Chondrocyte (in vitro differentiated cells): ENCODE data around the gene PEX11B. TPM values are rescaled to one million over a fixed set of nuclear protein-coding genes. Genes with fewer than 3 reads are reported as not detected.

Experiments
- DNase-seq: peaks from one replicate; pipeline ENCODE4 v3.0.0; 2021; ENCODE audit warnings: mixed read lengths, low spot score
- H3K27ac Mint-ChIP-seq: one replicate; pipeline ENCODE4 v1.8.0; 2021; ENCODE audit warnings: mild to moderate bottlenecking, moderate library complexity, mixed read lengths; ENCODE audit not compliant: unreplicated experiment
- H3K27me3 Mint-ChIP-seq: 2 replicates; pipeline ENCODE4 v1.8.0; 2021; ENCODE audit warnings: low read depth, mixed read lengths
- H3K36me3 Mint-ChIP-seq: 2 replicates; pipeline ENCODE4 v1.8.0; 2021; ENCODE audit warnings: low read depth, mixed read lengths
- H3K4me1 Mint-ChIP-seq: 2 replicates; pipeline ENCODE4 v1.8.0; 2021; ENCODE audit warnings: low read depth, mild to moderate bottlenecking, mixed read lengths
- H3K4me3 Mint-ChIP-seq: one replicate; pipeline ENCODE4 v1.8.0; 2021; ENCODE audit warnings: mild to moderate bottlenecking, moderate library complexity, mixed read lengths; ENCODE audit not compliant: unreplicated experiment
- H3K9me3 Mint-ChIP-seq: 2 replicates; pipeline ENCODE4 v1.8.0; 2021; ENCODE audit warnings: low read depth, mixed read lengths
- total RNA-seq: library from RNA; stranded (reverse); gene quantifications from 3 replicates; pipeline ENCODE4 v1.2.1, GENCODE V29; 2021
- TF ChIP-seq, protein P1 (sequence below): fragments of 200-600 bp; sonication (generic); IDR thresholded peaks from 2 replicates; pipeline ENCODE4 v1.5.0; 2021; ENCODE audit warnings: antibody characterized with exemption, mild to moderate bottlenecking, moderate library complexity

Gene PEX11B
- total RNA-seq, 1 donor from 2014 or later, result 29.9 TPM

DNA sequence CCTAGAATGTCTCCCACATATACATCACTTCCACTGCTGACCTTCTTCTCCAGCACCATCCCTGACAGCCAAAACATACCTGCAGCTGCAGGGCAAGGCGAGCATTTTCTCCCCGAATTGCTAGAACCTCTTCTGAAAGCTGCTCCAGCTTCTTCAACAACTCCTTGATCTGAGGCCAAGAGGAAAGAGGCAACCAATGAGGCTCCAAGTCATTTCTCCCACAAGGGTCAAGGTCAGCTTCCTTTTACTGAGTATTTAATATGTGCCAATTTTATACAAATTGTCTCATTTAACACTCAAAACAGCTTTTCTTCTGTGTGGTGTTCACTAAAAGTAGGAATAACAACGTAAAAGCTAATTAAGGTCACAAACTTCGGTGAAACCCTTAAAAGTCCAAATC is 50.3 kb downstream of the PEX11B start:
- H3K4me1 Mint-ChIP-seq, result peaks cover 7% of the 10 kb centered on the region
- no peaks in the 10 kb centered on the region for H3K9me3 Mint-ChIP-seq
- H3K27ac Mint-ChIP-seq, result no peak overlapping the region
- no peak overlapping the region for H3K4me3 Mint-ChIP-seq
- TF ChIP-seq, protein P1, sequence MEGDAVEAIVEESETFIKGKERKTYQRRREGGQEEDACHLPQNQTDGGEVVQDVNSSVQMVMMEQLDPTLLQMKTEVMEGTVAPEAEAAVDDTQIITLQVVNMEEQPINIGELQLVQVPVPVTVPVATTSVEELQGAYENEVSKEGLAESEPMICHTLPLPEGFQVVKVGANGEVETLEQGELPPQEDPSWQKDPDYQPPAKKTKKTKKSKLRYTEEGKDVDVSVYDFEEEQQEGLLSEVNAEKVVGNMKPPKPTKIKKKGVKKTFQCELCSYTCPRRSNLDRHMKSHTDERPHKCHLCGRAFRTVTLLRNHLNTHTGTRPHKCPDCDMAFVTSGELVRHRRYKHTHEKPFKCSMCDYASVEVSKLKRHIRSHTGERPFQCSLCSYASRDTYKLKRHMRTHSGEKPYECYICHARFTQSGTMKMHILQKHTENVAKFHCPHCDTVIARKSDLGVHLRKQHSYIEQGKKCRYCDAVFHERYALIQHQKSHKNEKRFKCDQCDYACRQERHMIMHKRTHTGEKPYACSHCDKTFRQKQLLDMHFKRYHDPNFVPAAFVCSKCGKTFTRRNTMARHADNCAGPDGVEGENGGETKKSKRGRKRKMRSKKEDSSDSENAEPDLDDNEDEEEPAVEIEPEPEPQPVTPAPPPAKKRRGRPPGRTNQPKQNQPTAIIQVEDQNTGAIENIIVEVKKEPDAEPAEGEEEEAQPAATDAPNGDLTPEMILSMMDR, result no peak
- peaks cover 14% of the 10 kb centered on the region for H3K27me3 Mint-ChIP-seq
- H3K36me3 Mint-ChIP-seq, result peaks cover 1% of the 10 kb centered on the region
- no peak for DNase-seq

DNA sequence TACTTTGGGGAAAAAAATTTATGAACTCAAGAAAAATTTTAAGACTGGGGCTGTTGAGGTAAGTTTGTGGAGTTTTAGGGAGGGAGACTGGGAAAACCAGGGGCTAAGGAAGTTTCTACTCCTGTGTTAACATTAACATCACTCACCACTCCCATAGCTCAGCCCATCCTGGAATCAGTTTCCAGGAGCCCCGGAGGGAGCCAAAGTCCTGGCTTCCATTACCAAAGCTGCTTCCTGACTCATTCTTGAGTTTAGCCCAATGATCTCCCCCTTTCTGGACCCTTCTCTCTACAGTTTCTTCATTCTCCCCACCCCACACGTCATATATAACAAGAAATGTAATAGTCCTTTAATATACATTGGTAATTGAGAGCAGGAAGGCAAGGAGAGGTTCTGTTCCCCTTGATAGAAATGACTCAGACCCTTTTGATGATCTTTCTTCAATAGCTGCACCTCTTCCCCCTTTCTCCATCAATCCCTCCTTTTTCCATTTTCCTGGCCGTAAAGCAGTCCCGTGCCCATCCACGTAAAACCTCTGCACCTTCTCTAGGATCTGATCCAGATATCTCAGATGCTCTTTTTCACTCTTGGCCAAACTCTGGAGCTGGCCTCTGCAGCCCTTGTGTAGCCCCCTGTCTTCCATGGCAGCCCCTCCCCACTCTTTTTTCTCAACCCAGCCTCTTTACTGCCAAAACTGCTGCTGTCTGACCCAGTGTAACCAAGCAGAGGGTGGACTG is 55.1 kb downstream of the PEX11B start:
- no peak overlapping the region for H3K27ac Mint-ChIP-seq
- peaks cover 11% of the 10 kb centered on the region for H3K27me3 Mint-ChIP-seq
- peaks cover 6% of the 10 kb centered on the region for H3K4me1 Mint-ChIP-seq
- H3K4me3 Mint-ChIP-seq, result no peak overlapping the region
- peaks cover 1% of the 10 kb centered on the region for H3K36me3 Mint-ChIP-seq
- TF ChIP-seq, protein P1, result no peak
- H3K9me3 Mint-ChIP-seq, result no peaks in the 10 kb centered on the region
- DNase-seq, result no peak

Other genes starting within 250 kb of the PEX11B start
- gene PDZK1, start 211.3 kb downstream of the PEX11B start, total RNA-seq, result 0.38 to 1.1 TPM (median 0.50 TPM) in 3 replicates
- not detected in 3 replicates for gene CD160, start 199.2 kb downstream of the PEX11B start, total RNA-seq
- gene RNF115, start 94.6 kb downstream of the PEX11B start, total RNA-seq, result 12.7 to 16.4 TPM (median 13.0 TPM) in 3 replicates
- 28.3 to 31.3 TPM (median 30.7 TPM) in 3 replicates for gene POLR3C, start 94.5 kb downstream of the PEX11B start, total RNA-seq
- 3.8 to 7.3 TPM (median 6.5 TPM) in 3 replicates for gene NUDT17, start 73.1 kb downstream of the PEX11B start, total RNA-seq
- gene PIAS3, start 59.6 kb downstream of the PEX11B start, total RNA-seq, result 57.1 to 58.5 TPM (median 57.1 TPM) in 3 replicates
- not detected in 3 replicates for gene ANKRD35, start 32.9 kb downstream of the PEX11B start, total RNA-seq
- gene ITGA10, start 8.7 kb downstream of the PEX11B start, total RNA-seq, result 23.5 to 39.9 TPM (median 25.7 TPM) in 3 replicates
- gene RBM8A, start 8.8 kb upstream of the PEX11B start, total RNA-seq, result 86.8 to 121 TPM (median 90.5 TPM) in 3 replicates
- gene LIX1L, start 39.3 kb upstream of the PEX11B start, total RNA-seq, result 50.3 to 57.1 TPM (median 53.0 TPM) in 3 replicates
- 1.2 to 3.1 TPM (median 2.0 TPM) in 3 replicates for gene ANKRD34A, start 45.9 kb upstream of the PEX11B start, total RNA-seq
- 13.3 to 20.7 TPM (median 13.9 TPM) in 3 replicates for gene POLR3GL, start 46.0 kb upstream of the PEX11B start, total RNA-seq
- 3.8 to 55.5 TPM (median 4.0 TPM) in 3 replicates for gene TXNIP, start 77.9 kb upstream of the PEX11B start, total RNA-seq
- gene HJV, start 103.0 kb upstream of the PEX11B start, total RNA-seq, result not detected in 3 replicates
- 4.5 to 4.7 TPM (median 4.6 TPM) in 3 replicates for gene NBPF10, start 226.1 kb upstream of the PEX11B start, total RNA-seq